IMR-90 (cell line): Measurements from ENCODE around the gene ABCC3. TPM values are rescaled to one million over a fixed set of nuclear protein-coding genes. Genes with fewer than 3 reads are reported as not detected.

ENCODE experiments used
- ATAC-seq: fragments of 200-7000 bp; cut with Tn5 transposase; 2 replicates; pipeline ENCODE4 v1.9.1; 2020; ENCODE audit warnings: low read depth, mild to moderate bottlenecking, moderate library complexity
- BruUV-seq: library from RNA; stranded (reverse); fragments of 400-500 nt; replicated peaks from 2 replicates; lab custom pipeline; 2021; lab: Mats Ljungman, UMichigan
- CTCF ChIA-PET: fragments of 300-600 bp; formaldehyde crosslinking; extraction: SDS; loops from one replicate; lab custom pipeline; 2021; ENCODE audit warnings: antibody characterized with exemption; lab: Yijun Ruan, JAX
- POLR2A ChIA-PET: fragments of 300-600 bp; sonication (Branson Sonifier 250); formaldehyde crosslinking; loops from one replicate; lab custom pipeline; 2022; ENCODE audit warnings: antibody characterized with exemption; ENCODE audit not compliant: unreplicated experiment; lab: Charles Lee
- DNase-seq: peaks from one replicate; pipeline ENCODE4 v3.0.0; 2013
- H2AFZ ChIP-seq: replicated peaks from 2 replicates; pipeline ENCODE3; 2013; ENCODE audit warnings: low read length, mild to moderate bottlenecking; ENCODE audit not compliant: poor library complexity
- H2AK5ac ChIP-seq: 2 replicates; pipeline ENCODE4 v1.6.1; 2013; ENCODE audit warnings: low read depth, low read length, inconsistent platforms
- H2AK9ac ChIP-seq: replicated peaks from 2 replicates; pipeline ENCODE3; 2013; ENCODE audit warnings: mild to moderate bottlenecking, low read depth, low read length, moderate library complexity; ENCODE audit not compliant: poor library complexity
- H2BK120ac ChIP-seq: 2 replicates; pipeline ENCODE4 v1.6.1; 2013; ENCODE audit warnings: low read depth, low read length, inconsistent platforms
- H2BK15ac ChIP-seq: 3 replicates; pipeline ENCODE4 v1.6.1; 2013; ENCODE audit warnings: low read depth, low read length, inconsistent platforms
- H2BK20ac ChIP-seq: 2 replicates; pipeline ENCODE4 v1.6.1; 2013; ENCODE audit warnings: low read depth, mild to moderate bottlenecking, inconsistent platforms, low read length, moderate library complexity
- H2BK5ac ChIP-seq: 2 replicates; pipeline ENCODE4 v1.6.1; 2013; ENCODE audit warnings: mild to moderate bottlenecking, low read depth, low read length, inconsistent platforms; ENCODE audit not compliant: poor library complexity, severe bottlenecking
- H3K14ac ChIP-seq: replicated peaks from 2 replicates; pipeline ENCODE4 v1.6.1; 2013; ENCODE audit warnings: low read depth, low read length, inconsistent platforms
- H3K18ac ChIP-seq: 2 replicates; pipeline ENCODE4 v1.6.1; 2013; ENCODE audit warnings: low read depth, low read length, control low read depth
- H3K23ac ChIP-seq: 2 replicates; pipeline ENCODE4 v1.6.1; 2013; ENCODE audit warnings: low read depth, low read length, inconsistent platforms
- H3K27ac ChIP-seq: 2 replicates; pipeline ENCODE4 v1.5.1; 2013; ENCODE audit warnings: mild to moderate bottlenecking, control low read depth, low read length; ENCODE audit not compliant: insufficient read depth
- H3K27me3 ChIP-seq: 2 replicates; pipeline ENCODE4 v1.6.1; 2013; ENCODE audit warnings: low read length; ENCODE audit not compliant: control insufficient read depth, insufficient read depth
- H3K36me3 ChIP-seq: 2 replicates; pipeline ENCODE4 v1.6.1; 2013; ENCODE audit warnings: low read length, mixed read lengths; ENCODE audit not compliant: control insufficient read depth, insufficient read depth
- H3K4ac ChIP-seq: 2 replicates; pipeline ENCODE4 v1.6.1; 2013; ENCODE audit warnings: low read depth, low read length, inconsistent platforms
- H3K4me1 ChIP-seq: 2 replicates; pipeline ENCODE4 v1.6.1; 2013; ENCODE audit warnings: low read length, mixed read lengths; ENCODE audit not compliant: control insufficient read depth, insufficient read depth
- H3K4me2 ChIP-seq: 2 replicates; pipeline ENCODE4 v1.6.1; 2013; ENCODE audit warnings: low read depth, mild to moderate bottlenecking, control low read depth, low read length, moderate library complexity
- H3K4me3 ChIP-seq: 2 replicates; pipeline ENCODE4 v1.5.1; 2013; ENCODE audit warnings: low read depth, mild to moderate bottlenecking, control low read depth, low read length, moderate library complexity; ENCODE audit not compliant: insufficient read depth
- H3K56ac ChIP-seq: 2 replicates; pipeline ENCODE4 v1.6.1; 2013; ENCODE audit warnings: low read length, inconsistent platforms; ENCODE audit not compliant: insufficient read depth; ENCODE audit errors: extremely low read depth
- H3K79me1 ChIP-seq, 2 experiments: 2 replicates each; pipeline ENCODE4 v1.6.1; 2013; ENCODE audit warnings: low read length in 2 of 2, inconsistent platforms in 1 of 2, low read depth in 1 of 2
- H3K9ac ChIP-seq: 2 replicates; pipeline ENCODE4 v1.6.1; 2013; ENCODE audit warnings: low read depth, low read length, control low read depth
- H3K9me1 ChIP-seq: 2 replicates; pipeline ENCODE4 v1.6.1; 2013; ENCODE audit warnings: low read length, inconsistent platforms; ENCODE audit not compliant: insufficient read depth
- H3K9me3 ChIP-seq: 2 replicates; pipeline ENCODE4 v1.6.1; 2013; ENCODE audit warnings: low read length; ENCODE audit not compliant: control insufficient read depth, insufficient read depth
- H4K20me1 ChIP-seq: 2 replicates; pipeline ENCODE4 v1.6.1; 2013; ENCODE audit warnings: low read length, inconsistent platforms; ENCODE audit not compliant: insufficient read depth
- H4K5ac ChIP-seq: 2 replicates; pipeline ENCODE4 v1.6.1; 2013; ENCODE audit warnings: mild to moderate bottlenecking, low read depth, low read length, control low read depth
- H4K8ac ChIP-seq, 2 experiments: 2 replicates each; pipeline ENCODE4 v1.6.1; 2013; ENCODE audit warnings: low read depth in 2 of 2, low read length in 2 of 2, control low read depth in 1 of 2, inconsistent platforms in 1 of 2
- H4K91ac ChIP-seq: 2 replicates; pipeline ENCODE4 v1.6.1; 2013; ENCODE audit warnings: low read depth, low read length, inconsistent platforms; ENCODE audit not compliant: insufficient read depth
- BHLHE40 ChIP-seq: fragments of 150-350 bp; IDR thresholded peaks from 2 replicates; pipeline ENCODE4 v1.6.1; 2016; ENCODE audit warnings: mild to moderate bottlenecking, low read depth, low read length
- CEBPB ChIP-seq: IDR thresholded peaks from 2 replicates; pipeline ENCODE4 v1.6.1; 2012; ENCODE audit warnings: low read depth, low read length, improper control_type of control experiment
- CHD1 ChIP-seq: IDR thresholded peaks from 2 replicates; pipeline ENCODE4 v1.6.1; 2012; ENCODE audit warnings: low read depth, low read length, improper control_type of control experiment
- CTCF ChIP-seq: conservative IDR thresholded peaks from 2 replicates; pipeline ENCODE4 v1.5.1; 2012; ENCODE audit warnings: mild to moderate bottlenecking, low read depth, low read length, improper control_type of control experiment
- FOS ChIP-seq: fragments of 150-350 bp; IDR thresholded peaks from 2 replicates; pipeline ENCODE4 v1.6.1; 2016; ENCODE audit warnings: low read depth, low read length
- MAZ ChIP-seq: IDR thresholded peaks from 2 replicates; pipeline ENCODE4 v1.6.1; 2012; ENCODE audit warnings: low read depth, mild to moderate bottlenecking, low read length, improper control_type of control experiment, moderate library complexity, borderline replicate concordance
- MXI1 ChIP-seq: IDR thresholded peaks from 2 replicates; pipeline ENCODE4 v1.6.1; 2012; ENCODE audit warnings: low read depth, mild to moderate bottlenecking, low read length, moderate library complexity, borderline replicate concordance
- NFE2L2 ChIP-seq: fragments of 150-350 bp; IDR thresholded peaks from 2 replicates; pipeline ENCODE4 v1.6.1; 2016; ENCODE audit warnings: low read depth, mild to moderate bottlenecking, low read length
- RAD21 ChIP-seq: IDR thresholded peaks from 2 replicates; pipeline ENCODE4 v1.6.1; 2012; ENCODE audit warnings: low read length, improper control_type of control experiment
- RCOR1 ChIP-seq: IDR thresholded peaks from 2 replicates; pipeline ENCODE4 v1.6.1; 2012; ENCODE audit warnings: mild to moderate bottlenecking, low read length, improper control_type of control experiment; ENCODE audit not compliant: insufficient replicate concordance
- RFX5 ChIP-seq: IDR thresholded peaks from 2 replicates; pipeline ENCODE4 v1.8.0; 2012; ENCODE audit warnings: low read depth, mild to moderate bottlenecking, low read length, moderate library complexity
- SMC3 ChIP-seq: fragments of 150-350 bp; IDR thresholded peaks from 2 replicates; pipeline ENCODE4 v1.6.1; 2016; ENCODE audit warnings: low read depth, mild to moderate bottlenecking, antibody characterized with exemption, low read length, moderate library complexity
- USF2 ChIP-seq: fragments of 150-350 bp; IDR thresholded peaks from 2 replicates; pipeline ENCODE4 v1.6.1; 2017; ENCODE audit warnings: mild to moderate bottlenecking, antibody characterized with exemption, low read length, low read depth
- WGBS, 2 experiments: methylation state at CpG; one replicate each; pipeline versions ENCODE4 v1.1.5 to v1.1.7; 2013; ENCODE audit warnings: missing lambda C conversion rate in 2 of 2; ENCODE audit not compliant: insufficient read length in 1 of 2; ENCODE audit errors: extremely low coverage in 2 of 2; 5-methylcytosine and 5-hydroxymethylcytosine counted together
- dilution Hi-C: fragments of 300-500 bp; cut with HindIII; formaldehyde crosslinking; loops from one replicate; pipeline ENCODE4 v1.14.3; 2018; ENCODE audit warnings: low sequenced_read_pairs; ENCODE audit not compliant: unreplicated experiment
- in situ Hi-C: fragments of 300-500 bp; cut with MboI; formaldehyde crosslinking; loops from 3 replicates; pipeline ENCODE4 v1.14.3; 2019; ENCODE audit warnings: low sequenced_read_pairs, inconsistent platforms, mixed read lengths
- intact Hi-C: fragments of 100-400 bp; cut with micrococcal nuclease; formaldehyde crosslinking; loops from 2 replicates; pipeline ENCODE4 v1.10.0; 2022
- polyA plus RNA-seq, 3 experiments: library from polyadenylated mRNA; depleted of rRNA; stranded (reverse); fragments of >200 nt; gene quantifications; 2 replicates each; pipeline ENCODE4 v1.2.3, GENCODE V29; 2012; ENCODE audit warnings: low replicate concordance in 1 of 3
- total RNA-seq: library from RNA; depleted of rRNA; stranded (reverse); fragments of >200 nt; gene quantifications from 2 replicates; pipeline ENCODE4 v1.2.3, GENCODE V29; 2012

Gene ABCC3
- total and polyA plus RNA-seq, 2 of the 4 experiments (the other 2 are of a cell fraction) = 3.2 to 6.6 TPM

- Histone ChIP-seq H2AK9ac (no peak overlapping the region), H2AK5ac (no peak overlapping the region), H3K14ac (no peak overlapping the region), H3K36me3 (peaks cover 2% of the 10 kb centered on the region; the same call in 1 of the 2 replicates), H2AFZ (no peak overlapping the region), H3K18ac (no peak overlapping the region), H3K27ac (no peak overlapping the region), H4K5ac (no peak overlapping the region), H4K91ac (no peak overlapping the region), H3K4ac (no peak overlapping the region), H3K27me3 (no peaks in the 10 kb centered on the region), H2BK120ac (no peak overlapping the region), H3K23ac (no peak overlapping the region), H2BK20ac (no peak overlapping the region), H2BK15ac (no peak overlapping the region), H3K4me1 (peaks cover 5% of the 10 kb centered on the region), H3K9me1 (peaks cover 7% of the 10 kb centered on the region; the same call in 1 of the 2 replicates), H3K79me1 (peaks cover 0 to 4% of the 10 kb centered on the region in 2 experiments; a peak in 2 of 4 replicates), H3K56ac (no peak overlapping the region), H2BK5ac (no peak overlapping the region), H3K4me3 (no peak overlapping the region), H4K8ac (no peak overlapping the region), H3K9me3 (peaks cover 4% of the 10 kb centered on the region), H3K4me2 (no peak overlapping the region), H3K9ac (no peak overlapping the region), H4K20me1 (no peaks in the 10 kb centered on the region)
- POLR2A ChIA-PET = no interaction called here
- dilution Hi-C loops (no loop called here), intact Hi-C loops (no loop called here), in situ Hi-C loops (no loop called here)
- ATAC-seq (no peak), DNase-seq (no peak)
- CTCF ChIA-PET = no interaction called here
- BruUV-seq = no TSS peak
- TF ChIP-seq NFE2L2 (no peak), CTCF (no peak), RCOR1 (no peak), SMC3 (no peak), CHD1 (no peak), MAZ (no peak), CEBPB (no peak), MXI1 (no peak), BHLHE40 (no peak), USF2 (no peak), FOS (no peak), RAD21 (no peak), RFX5 (no peak)
- WGBS, 2 experiments = no CpG with 5 or more reads among the region's 3 CpGs
These were observed 19.1 kb downstream of the ABCC3 start for GRCh38 chr17:50653738-50654137.
